Caco-2 (cell line): ENCODE measurements around the gene ACTA1. TPM values are rescaled to one million over a fixed set of nuclear protein-coding genes. Genes with fewer than 3 reads are reported as not detected.

Experiments used
- BruUV-seq: library from RNA; stranded (reverse); fragments of 400-500 nt; replicated peaks from 2 replicates; lab custom pipeline; 2021; lab: Mats Ljungman, UMichigan
- CTCF ChIA-PET: fragments of 300-600 bp; sonication (Branson Sonifier 250); formaldehyde crosslinking; loops from one replicate; lab custom pipeline; 2022; ENCODE audit warnings: antibody characterized with exemption; lab: Charles Lee
- POLR2A ChIA-PET: fragments of 300-600 bp; sonication (Branson Sonifier 250); formaldehyde crosslinking; loops from one replicate; lab custom pipeline; 2022; ENCODE audit warnings: antibody characterized with exemption; lab: Charles Lee
- DNase-seq, 2 experiments: peaks; one replicate each; pipeline versions ENCODE4 v3.0.0 to v3.0.0-alpha.2; 2020 to 2022
- H3K27me3 ChIP-seq: replicated peaks from 2 replicates; pipeline ENCODE4 v1.6.0; 2011; ENCODE audit warnings: low read length; ENCODE audit not compliant: control insufficient read depth, insufficient read depth
- H3K36me3 ChIP-seq: 2 replicates; pipeline ENCODE4 v1.5.1; 2011; ENCODE audit warnings: low read length; ENCODE audit not compliant: control insufficient read depth, insufficient read depth
- H3K4me1 ChIP-seq: fragments of 250-450 bp; sonication (Bioruptor Pico); 2 replicates; pipeline ENCODE4 v1.5.1; 2020; ENCODE audit warnings: mild to moderate bottlenecking
- H3K4me3 ChIP-seq: 2 replicates; pipeline ENCODE4 v1.5.1; 2011; ENCODE audit warnings: low read depth, mild to moderate bottlenecking, control low read depth, low read length
- H3K9me3 ChIP-seq: fragments of 250-450 bp; sonication (Bioruptor Pico); 2 replicates; pipeline ENCODE4 v1.5.1; 2020; ENCODE audit warnings: mild to moderate bottlenecking, moderate library complexity
- H3K27ac Mint-ChIP-seq: one replicate; pipeline ENCODE4 v1.8.0; 2022; ENCODE audit warnings: mixed read lengths; ENCODE audit not compliant: unreplicated experiment
- H3K27me3 Mint-ChIP-seq: one replicate; pipeline ENCODE4 v1.8.0; 2022; ENCODE audit warnings: mixed read lengths; ENCODE audit not compliant: insufficient read depth, unreplicated experiment
- H3K36me3 Mint-ChIP-seq: one replicate; pipeline ENCODE4 v1.8.0; 2022; ENCODE audit warnings: mild to moderate bottlenecking, mixed read lengths; ENCODE audit not compliant: insufficient read depth, unreplicated experiment
- H3K4me1 Mint-ChIP-seq: one replicate; pipeline ENCODE4 v1.8.0; 2022; ENCODE audit warnings: low read depth, mixed read lengths; ENCODE audit not compliant: unreplicated experiment
- H3K4me3 Mint-ChIP-seq: one replicate; pipeline ENCODE4 v1.8.0; 2022; ENCODE audit warnings: mild to moderate bottlenecking, moderate library complexity, mixed read lengths; ENCODE audit not compliant: unreplicated experiment
- H3K9me3 Mint-ChIP-seq: one replicate; pipeline ENCODE4 v1.8.0; 2022; ENCODE audit warnings: mixed read lengths; ENCODE audit not compliant: unreplicated experiment
- intact Hi-C: fragments of 100-400 bp; cut with micrococcal nuclease; formaldehyde crosslinking; loops from one replicate; pipeline ENCODE4 v1.10.0; 2022; ENCODE audit not compliant: unreplicated experiment
- total RNA-seq: library from RNA; stranded (reverse); gene quantifications from 2 replicates; pipeline ENCODE4 v1.2.3, GENCODE V29; 2022
- TF ChIP-seq, protein P1 (sequence below), 2 experiments: fragments of 200-600 bp in 1 of 2; IDR thresholded peaks; 1 replicate in 1 of 2; 2 replicates in 1 of 2; pipeline versions ENCODE4 v1.5.1 to v1.8.0; 2011 to 2022; ENCODE audit warnings: antibody characterized with exemption in 1 of 2, control low read depth in 1 of 2, inconsistent platforms in 1 of 2, low read depth in 1 of 2, low read length in 1 of 2, mild to moderate bottlenecking in 1 of 2, moderate library complexity in 1 of 2; ENCODE audit not compliant: insufficient read depth in 1 of 2, severe bottlenecking in 1 of 2, unreplicated experiment in 1 of 2

Gene ACTA1
- total RNA-seq, 1 experiment from 2014 or later, result 5.1 TPM

DNA sequence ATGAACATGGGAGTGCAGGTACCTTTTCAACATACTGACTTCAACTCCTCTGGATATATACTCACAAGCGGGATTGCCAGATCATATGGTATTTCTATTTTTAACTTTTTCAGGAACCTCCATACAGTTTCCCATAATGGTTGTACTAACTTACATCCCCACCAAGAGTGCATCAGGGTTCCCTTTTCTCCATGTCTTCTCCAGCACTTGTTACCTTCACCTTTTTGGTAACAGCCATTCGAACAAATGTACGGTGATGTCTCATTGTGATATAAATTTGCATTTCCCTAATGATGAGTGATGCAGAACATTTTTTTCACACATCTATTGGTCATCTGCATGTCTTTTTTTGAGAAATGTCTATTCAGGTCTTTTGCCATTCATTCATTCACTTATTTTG lies 25.9 kb upstream of the ACTA1 start:
- intact Hi-C loops, result no loop called here
- TF ChIP-seq, protein P1, sequence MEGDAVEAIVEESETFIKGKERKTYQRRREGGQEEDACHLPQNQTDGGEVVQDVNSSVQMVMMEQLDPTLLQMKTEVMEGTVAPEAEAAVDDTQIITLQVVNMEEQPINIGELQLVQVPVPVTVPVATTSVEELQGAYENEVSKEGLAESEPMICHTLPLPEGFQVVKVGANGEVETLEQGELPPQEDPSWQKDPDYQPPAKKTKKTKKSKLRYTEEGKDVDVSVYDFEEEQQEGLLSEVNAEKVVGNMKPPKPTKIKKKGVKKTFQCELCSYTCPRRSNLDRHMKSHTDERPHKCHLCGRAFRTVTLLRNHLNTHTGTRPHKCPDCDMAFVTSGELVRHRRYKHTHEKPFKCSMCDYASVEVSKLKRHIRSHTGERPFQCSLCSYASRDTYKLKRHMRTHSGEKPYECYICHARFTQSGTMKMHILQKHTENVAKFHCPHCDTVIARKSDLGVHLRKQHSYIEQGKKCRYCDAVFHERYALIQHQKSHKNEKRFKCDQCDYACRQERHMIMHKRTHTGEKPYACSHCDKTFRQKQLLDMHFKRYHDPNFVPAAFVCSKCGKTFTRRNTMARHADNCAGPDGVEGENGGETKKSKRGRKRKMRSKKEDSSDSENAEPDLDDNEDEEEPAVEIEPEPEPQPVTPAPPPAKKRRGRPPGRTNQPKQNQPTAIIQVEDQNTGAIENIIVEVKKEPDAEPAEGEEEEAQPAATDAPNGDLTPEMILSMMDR (IDR thresholded peaks at IDR 0.05; ENCODE audit: insufficient read depth in 1 of 2, low read depth in 1 of 2, low read length in 1 of 2, severe bottlenecking in 1 of 2, unreplicated experiment in 1 of 2), result no peak
- Histone ChIP-seq H3K9me3 (no peaks in the 10 kb centered on the region), H3K27me3 (no peaks in the 10 kb centered on the region), H3K36me3 (no peaks in the 10 kb centered on the region; the same call in none of the 2 replicates), H3K4me3 (no peak overlapping the region), H3K4me1 (no peaks in the 10 kb centered on the region)
- DNase-seq, result no peak
- Mint-ChIP-seq H3K27ac (no peak overlapping the region), H3K4me3 (no peak overlapping the region), H3K27me3 (no peaks in the 10 kb centered on the region), H3K36me3 (peaks cover 39% of the 10 kb centered on the region), H3K4me1 (no peaks in the 10 kb centered on the region), H3K9me3 (no peaks in the 10 kb centered on the region)
- CTCF ChIA-PET, result no interaction called here
- no TSS peak for BruUV-seq
- POLR2A ChIA-PET, result no interaction called here

DNA sequence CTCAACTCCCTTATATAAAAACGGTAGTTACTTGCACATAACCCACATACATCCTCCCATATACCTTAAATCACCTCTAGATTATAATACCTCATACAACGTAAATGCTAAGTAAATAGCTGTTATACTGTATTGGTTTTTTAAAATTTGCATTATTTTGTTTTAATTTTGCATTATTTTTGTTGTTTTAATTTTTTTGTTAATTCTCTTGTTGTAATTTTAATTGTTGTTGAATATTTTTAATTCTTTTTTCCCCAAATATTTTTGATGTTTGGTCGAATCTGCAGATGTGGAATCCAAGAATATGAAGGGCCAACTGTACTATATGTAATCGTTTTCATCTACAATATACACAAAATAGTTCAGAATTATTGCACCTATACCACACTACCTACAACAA lies 23.5 kb upstream of the ACTA1 start:
- DNase-seq, result no peak
- H3K36me3 ChIP-seq, result no peaks in the 10 kb centered on the region; the same call in 1 of the 2 replicates
- CTCF ChIA-PET, result interaction anchor here (0.6 kb wide), 1 partner anchor 715 kb away, joined by 4 read pairs; no protein-coding TSS in a partner anchor
- H3K9me3 ChIP-seq, result no peaks in the 10 kb centered on the region
- H3K4me3 Mint-ChIP-seq, result no peak overlapping the region
- no peaks in the 10 kb centered on the region for H3K4me1 ChIP-seq
- TF ChIP-seq, protein P1 (IDR thresholded peaks at IDR 0.05; ENCODE audit: insufficient read depth in 1 of 2, low read depth in 1 of 2, low read length in 1 of 2, severe bottlenecking in 1 of 2, unreplicated experiment in 1 of 2), result no peak
- intact Hi-C loops, result no loop called here
- no peak overlapping the region for H3K4me3 ChIP-seq
- no peaks in the 10 kb centered on the region for H3K9me3 Mint-ChIP-seq
- no peaks in the 10 kb centered on the region for H3K27me3 Mint-ChIP-seq
- no peak overlapping the region for H3K27ac Mint-ChIP-seq
- peaks cover 29% of the 10 kb centered on the region for H3K36me3 Mint-ChIP-seq
- POLR2A ChIA-PET, result no interaction called here
- no peaks in the 10 kb centered on the region for H3K4me1 Mint-ChIP-seq
- no peaks in the 10 kb centered on the region for H3K27me3 ChIP-seq
- no TSS peak for BruUV-seq

DNA sequence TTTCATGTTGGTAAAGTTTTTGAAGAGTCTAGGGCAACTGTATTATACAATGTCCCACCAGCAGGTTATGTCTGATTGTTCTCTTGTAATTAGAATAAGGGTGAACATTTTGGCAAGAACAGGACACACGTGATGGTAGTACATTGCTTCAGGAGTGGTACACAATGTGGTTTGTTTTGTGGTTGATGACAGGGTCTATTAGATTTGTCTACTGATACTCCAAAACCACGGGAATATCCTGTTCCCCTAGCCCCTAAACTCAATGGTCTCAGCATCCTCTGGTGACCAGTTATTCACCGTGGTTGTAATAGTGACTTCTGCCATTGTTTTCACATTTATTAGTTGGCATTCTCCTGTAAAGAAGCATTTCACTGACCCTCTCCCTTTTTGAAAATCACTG lies 22.1 kb upstream of the ACTA1 start:
- H3K27ac Mint-ChIP-seq, result no peak overlapping the region
- no peaks in the 10 kb centered on the region; the same call in none of the 2 replicates for H3K36me3 ChIP-seq
- no TSS peak for BruUV-seq

More for the DNA sequence above, 22.1 kb upstream of the ACTA1 start:
- TF ChIP-seq, protein P1 (IDR thresholded peaks at IDR 0.05; ENCODE audit: insufficient read depth in 1 of 2, low read depth in 1 of 2, low read length in 1 of 2, severe bottlenecking in 1 of 2, unreplicated experiment in 1 of 2), result no peak
- Mint-ChIP-seq H3K9me3 (no peaks in the 10 kb centered on the region), H3K27me3 (no peaks in the 10 kb centered on the region), H3K4me3 (no peak overlapping the region), H3K4me1 (no peaks in the 10 kb centered on the region), H3K36me3 (peaks cover 18% of the 10 kb centered on the region)
- CTCF ChIA-PET, result no interaction called here
- intact Hi-C loops, result no loop called here
- POLR2A ChIA-PET, result no interaction called here
- Histone ChIP-seq H3K4me1 (no peaks in the 10 kb centered on the region), H3K9me3 (no peaks in the 10 kb centered on the region), H3K27me3 (no peaks in the 10 kb centered on the region), H3K4me3 (no peak overlapping the region)
- DNase-seq, result no peak
